PFSK-1 (cell line): ENCODE data around the gene ACTN1.

ENCODE experiments used
- FOXP2 ChIP-seq: optimal IDR thresholded peaks from 2 replicates; pipeline ENCODE3; 2011; ENCODE audit warnings: borderline replicate concordance, control low read depth, inconsistent platforms; ENCODE audit not compliant: insufficient read depth; ENCODE audit errors: extremely low read length, extremely low read depth
- POLR2AphosphoS5 ChIP-seq: IDR thresholded peaks from 2 replicates; pipeline ENCODE4 v1.6.1; 2012; ENCODE audit warnings: low read depth, mild to moderate bottlenecking, control low read depth, low read length, moderate library complexity
- SIN3A ChIP-seq: IDR thresholded peaks from 2 replicates; pipeline ENCODE4 v1.6.1; 2012; ENCODE audit warnings: mild to moderate bottlenecking, low read length, moderate library complexity, borderline replicate concordance; ENCODE audit not compliant: insufficient read depth
- TAF1 ChIP-seq: IDR thresholded peaks from 2 replicates; pipeline ENCODE4 v1.6.1; 2012; ENCODE audit warnings: low read length, control low read depth, borderline replicate concordance; ENCODE audit not compliant: insufficient read depth
- TF ChIP-seq, protein P1 (sequence below), 2 experiments: IDR thresholded peaks; 2 replicates each; pipeline versions ENCODE4 v1.6.1 to v1.8.0; 2011 to 2012; ENCODE audit warnings: low read depth in 2 of 2, low read length in 2 of 2, control low read depth in 1 of 2, inconsistent platforms in 1 of 2, mild to moderate bottlenecking in 1 of 2, moderate library complexity in 1 of 2; ENCODE audit not compliant: insufficient read depth in 1 of 2

The ACTN1 gene

DNA sequence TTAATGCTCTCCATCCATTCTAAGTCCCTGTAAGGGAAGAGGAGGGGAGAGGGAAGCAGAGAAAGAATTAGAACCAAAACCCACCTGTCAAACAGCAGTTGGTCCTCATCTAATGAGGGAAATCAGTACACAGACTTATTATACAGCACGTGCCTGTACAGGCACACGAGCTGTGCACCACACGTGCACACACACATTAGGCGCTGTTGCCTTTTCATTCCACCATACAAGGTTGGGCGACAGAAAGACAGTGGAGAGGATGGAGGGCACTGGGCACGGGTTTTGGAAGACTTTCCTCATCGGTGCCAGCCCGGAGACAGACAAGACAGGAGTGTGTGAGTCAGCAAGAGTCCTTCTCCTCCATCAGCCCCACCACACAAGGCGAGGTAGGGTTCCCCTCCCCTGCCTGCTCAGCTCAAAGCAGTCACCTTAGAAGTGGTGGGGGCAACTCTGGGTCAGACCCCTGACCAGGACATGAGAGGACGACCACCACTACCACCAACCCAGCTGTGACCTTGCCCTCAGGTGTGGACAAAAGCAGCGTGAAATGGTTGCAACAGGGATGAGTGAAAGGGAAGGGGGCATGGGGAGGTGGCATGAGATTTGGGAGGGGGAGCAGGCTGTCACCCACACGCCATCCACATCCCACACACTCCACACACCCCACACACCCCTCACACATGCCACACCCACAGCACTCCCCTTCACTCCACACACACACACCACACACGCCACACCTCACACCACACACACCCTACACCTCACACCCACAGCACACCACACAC lies 80.7 kb downstream of the ACTN1 start:
- TF ChIP-seq SIN3A (no peak), TAF1 (no peak), FOXP2 (no peak), POLR2AphosphoS5 (no peak)
- TF ChIP-seq, protein P1, sequence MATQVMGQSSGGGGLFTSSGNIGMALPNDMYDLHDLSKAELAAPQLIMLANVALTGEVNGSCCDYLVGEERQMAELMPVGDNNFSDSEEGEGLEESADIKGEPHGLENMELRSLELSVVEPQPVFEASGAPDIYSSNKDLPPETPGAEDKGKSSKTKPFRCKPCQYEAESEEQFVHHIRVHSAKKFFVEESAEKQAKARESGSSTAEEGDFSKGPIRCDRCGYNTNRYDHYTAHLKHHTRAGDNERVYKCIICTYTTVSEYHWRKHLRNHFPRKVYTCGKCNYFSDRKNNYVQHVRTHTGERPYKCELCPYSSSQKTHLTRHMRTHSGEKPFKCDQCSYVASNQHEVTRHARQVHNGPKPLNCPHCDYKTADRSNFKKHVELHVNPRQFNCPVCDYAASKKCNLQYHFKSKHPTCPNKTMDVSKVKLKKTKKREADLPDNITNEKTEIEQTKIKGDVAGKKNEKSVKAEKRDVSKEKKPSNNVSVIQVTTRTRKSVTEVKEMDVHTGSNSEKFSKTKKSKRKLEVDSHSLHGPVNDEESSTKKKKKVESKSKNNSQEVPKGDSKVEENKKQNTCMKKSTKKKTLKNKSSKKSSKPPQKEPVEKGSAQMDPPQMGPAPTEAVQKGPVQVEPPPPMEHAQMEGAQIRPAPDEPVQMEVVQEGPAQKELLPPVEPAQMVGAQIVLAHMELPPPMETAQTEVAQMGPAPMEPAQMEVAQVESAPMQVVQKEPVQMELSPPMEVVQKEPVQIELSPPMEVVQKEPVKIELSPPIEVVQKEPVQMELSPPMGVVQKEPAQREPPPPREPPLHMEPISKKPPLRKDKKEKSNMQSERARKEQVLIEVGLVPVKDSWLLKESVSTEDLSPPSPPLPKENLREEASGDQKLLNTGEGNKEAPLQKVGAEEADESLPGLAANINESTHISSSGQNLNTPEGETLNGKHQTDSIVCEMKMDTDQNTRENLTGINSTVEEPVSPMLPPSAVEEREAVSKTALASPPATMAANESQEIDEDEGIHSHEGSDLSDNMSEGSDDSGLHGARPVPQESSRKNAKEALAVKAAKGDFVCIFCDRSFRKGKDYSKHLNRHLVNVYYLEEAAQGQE (IDR thresholded peaks at IDR 0.05; ENCODE audit: insufficient read depth in 1 of 2, low read depth in 2 of 2, low read length in 2 of 2), result no peak

DNA sequence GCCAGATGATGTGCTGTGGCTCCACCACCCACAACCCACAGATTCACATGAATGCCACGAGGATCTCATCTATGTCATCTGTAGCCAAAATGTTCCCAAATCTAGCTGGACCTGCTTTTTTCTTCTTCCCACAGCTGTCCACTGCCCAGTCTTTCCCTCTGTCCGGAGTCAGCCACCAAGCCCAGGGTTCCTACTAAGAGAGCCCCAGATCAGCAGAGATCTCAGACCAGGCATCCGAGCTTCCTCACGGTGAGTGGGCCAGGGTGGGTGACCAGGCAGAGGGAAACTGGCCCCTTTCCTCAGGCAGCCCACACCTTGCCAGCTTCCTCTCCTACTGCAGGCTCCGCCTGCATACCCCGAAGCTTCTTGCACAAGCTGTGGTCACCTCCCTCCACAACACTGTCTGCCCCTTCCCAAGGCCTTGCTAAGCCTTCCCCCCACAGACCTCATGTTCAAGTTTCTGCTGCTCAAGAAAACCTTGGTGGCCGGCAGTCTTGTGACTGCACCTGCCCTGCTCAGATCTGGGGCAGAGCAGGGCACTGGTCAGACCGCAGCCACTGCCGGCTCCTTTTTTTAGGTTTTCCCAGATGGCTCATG lies 81.4 kb downstream of the ACTN1 start:
- TF ChIP-seq FOXP2, result no peak
- TF ChIP-seq SIN3A, result no peak
- TF ChIP-seq POLR2AphosphoS5, result no peak
- TF ChIP-seq, protein P1 (IDR thresholded peaks at IDR 0.05; ENCODE audit: insufficient read depth in 1 of 2, low read depth in 2 of 2, low read length in 2 of 2), result no peak
- no peak for TF ChIP-seq TAF1

GRCh38 chr14:68896132-68896531 lies 83.0 kb downstream of the ACTN1 start:
- TF ChIP-seq POLR2AphosphoS5 (no peak), SIN3A (no peak), TAF1 (no peak), FOXP2 (no peak)
- TF ChIP-seq, protein P1 (IDR thresholded peaks at IDR 0.05; ENCODE audit: insufficient read depth in 1 of 2, low read depth in 2 of 2, low read length in 2 of 2), result no peak

- TF ChIP-seq FOXP2, result no peak
Measured at GRCh38 chr14:68894802-68895703, 84.0 kb downstream of the ACTN1 start.

DNA sequence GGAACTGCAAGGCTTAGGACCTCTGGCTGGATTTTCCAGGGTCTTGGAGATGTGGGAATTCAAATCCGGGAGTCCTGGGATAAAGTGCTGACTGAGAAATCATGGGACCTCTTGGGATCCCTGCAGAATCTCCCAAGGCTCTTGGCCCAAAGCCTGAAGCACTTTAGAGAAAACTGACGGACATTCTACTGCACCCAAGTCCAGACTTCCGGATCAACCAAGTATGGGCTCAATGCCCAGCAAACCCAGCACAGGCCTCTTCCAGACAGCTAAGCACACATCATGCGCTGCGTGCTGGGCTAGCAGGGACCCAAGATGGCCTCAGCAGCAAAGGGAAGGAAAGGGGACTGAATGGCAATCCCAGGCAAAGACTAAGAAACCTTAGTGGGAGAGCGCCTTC lies 85.0 kb downstream of the ACTN1 start:
- no peak for TF ChIP-seq FOXP2
- no peak for TF ChIP-seq SIN3A
- TF ChIP-seq, protein P1 (IDR thresholded peaks at IDR 0.05; ENCODE audit: insufficient read depth in 1 of 2, low read depth in 2 of 2, low read length in 2 of 2), result no peak
- TF ChIP-seq TAF1, result no peak
